HAP-1 (cell line): ENCODE results near the gene BLM.
A peak's percentile ranks its signal among the peaks of the same experiment; 100 is the strongest.
"Not testable (repeated sequence)": the region's sequence is repeated elsewhere in the genome, so short reads cannot be mapped to it uniquely, and the experiment has no call there.

Experiments
- DNase-seq, 2 experiments: peaks; one replicate each; pipeline ENCODE4 v3.0.0-alpha.2; 2016 to 2020; ENCODE audit warnings: low spot score in 2 of 2
- H3K27me3 ChIP-seq: fragments of 250-450 bp; sonication (Bioruptor Pico); 2 replicates; pipeline ENCODE4 v1.5.1; 2020; ENCODE audit warnings: low read depth, mild to moderate bottlenecking, moderate library complexity
- H3K36me3 ChIP-seq: fragments of 250-450 bp; sonication (Bioruptor Pico); replicated peaks from 2 replicates; pipeline ENCODE4 v1.5.1; 2020; ENCODE audit warnings: mild to moderate bottlenecking
- H3K4me1 ChIP-seq: fragments of 250-450 bp; sonication (Bioruptor Pico); 2 replicates; pipeline ENCODE4 v1.5.1; 2020; ENCODE audit warnings: mild to moderate bottlenecking
- H3K4me3 ChIP-seq: fragments of 250-450 bp; sonication (Bioruptor Pico); 2 replicates; pipeline ENCODE4 v1.5.1; 2020; ENCODE audit warnings: mild to moderate bottlenecking, moderate library complexity
- H3K9me3 ChIP-seq: fragments of 250-450 bp; sonication (Bioruptor Pico); 2 replicates; pipeline ENCODE4 v1.5.1; 2020; ENCODE audit warnings: mild to moderate bottlenecking, moderate library complexity
- in situ Hi-C: fragments of 300-500 bp; cut with MboI; formaldehyde crosslinking; loops from 3 replicates; pipeline ENCODE4 v1.14.3; 2020; ENCODE audit warnings: low sequenced_read_pairs, inconsistent platforms, mixed read lengths

BLM gene

GRCh38 chr15:90829942-90830440 lies 112.8 kb downstream of the BLM start:
- Histone ChIP-seq H3K4me3 (no peak overlapping the region), H3K36me3 (no peaks in the 10 kb centered on the region), H3K9me3 (no peaks in the 10 kb centered on the region), H3K27me3 (no peaks in the 10 kb centered on the region), H3K4me1 (no peaks in the 10 kb centered on the region)
- in situ Hi-C loops, result no loop called here
- no peak for DNase-seq

GRCh38 chr15:90834626-90835025 lies 117.5 kb downstream of the BLM start:
- Histone ChIP-seq H3K36me3 (no peaks in the 10 kb centered on the region), H3K4me3 (no peak overlapping the region), H3K27me3 (no peaks in the 10 kb centered on the region), H3K9me3 (no peaks in the 10 kb centered on the region), H3K4me1 (peaks cover 6% of the 10 kb centered on the region)
- in situ Hi-C loops, result no loop called here
- DNase-seq, result no peak

GRCh38 chr15:90836296-90836871 lies 119.2 kb downstream of the BLM start:
- Histone ChIP-seq H3K4me3 (no peak overlapping the region), H3K27me3 (no peaks in the 10 kb centered on the region), H3K9me3 (no peaks in the 10 kb centered on the region), H3K36me3 (peaks cover 3% of the 10 kb centered on the region; the same call in 1 of the 2 replicates), H3K4me1 (peaks cover 13% of the 10 kb centered on the region)
- in situ Hi-C loops, result no loop called here
- no peak for DNase-seq

GRCh38 chr15:90837094-90837493 lies 119.9 kb downstream of the BLM start:
- H3K9me3 ChIP-seq, result no peaks in the 10 kb centered on the region
- H3K4me3 ChIP-seq, result no peak overlapping the region
- DNase-seq, result no peak
- in situ Hi-C loops, result no loop called here
- H3K36me3 ChIP-seq, result peaks cover 3% of the 10 kb centered on the region; the same call in 1 of the 2 replicates
- peaks cover 13% of the 10 kb centered on the region for H3K4me1 ChIP-seq
- H3K27me3 ChIP-seq, result no peaks in the 10 kb centered on the region

- H3K36me3 ChIP-seq, result peaks cover 3% of the 10 kb centered on the region; the same call in 1 of the 2 replicates
- peaks cover 13% of the 10 kb centered on the region for H3K4me1 ChIP-seq
- in situ Hi-C loops, result no loop called here
- H3K9me3 ChIP-seq, result no peaks in the 10 kb centered on the region
- no peak overlapping the region for H3K4me3 ChIP-seq
- H3K27me3 ChIP-seq, result no peaks in the 10 kb centered on the region
- no peak for DNase-seq
Measured at GRCh38 chr15:90838139-90838538, 121.0 kb downstream of the BLM start.

- peaks cover 13% of the 10 kb centered on the region for H3K4me1 ChIP-seq
- DNase-seq, result no peak
- no peaks in the 10 kb centered on the region for H3K27me3 ChIP-seq
- no peak overlapping the region for H3K4me3 ChIP-seq
- in situ Hi-C loops, result no loop called here
- H3K9me3 ChIP-seq, result no peaks in the 10 kb centered on the region
- peaks cover 3% of the 10 kb centered on the region; the same call in 1 of the 2 replicates for H3K36me3 ChIP-seq
Measured at GRCh38 chr15:90838544-90838943, 121.4 kb downstream of the BLM start.

- peak overlapping the region; percentile 12 for H3K4me3 ChIP-seq
- peak; percentile 80 to 87 for DNase-seq
Measured at GRCh38 chr15:90839187-90840071, 122.3 kb downstream of the BLM start.

GRCh38 chr15:90840157-90840855 lies 123.2 kb downstream of the BLM start:
- peaks cover 3% of the 10 kb centered on the region; the same call in 1 of the 2 replicates for H3K36me3 ChIP-seq
- H3K9me3 ChIP-seq, result no peaks in the 10 kb centered on the region
- peaks cover 13% of the 10 kb centered on the region for H3K4me1 ChIP-seq
- no peaks in the 10 kb centered on the region for H3K27me3 ChIP-seq
- in situ Hi-C loops, result no loop called here
- no peak for DNase-seq
- H3K4me3 ChIP-seq, result peak overlapping the region; percentile 12

More at GRCh38 chr15:90839187-90840071, 122.3 kb downstream of the BLM start:
- Histone ChIP-seq H3K27me3 (no peaks in the 10 kb centered on the region), H3K36me3 (peaks cover 3% of the 10 kb centered on the region; the same call in 1 of the 2 replicates), H3K4me1 (peaks cover 13% of the 10 kb centered on the region), H3K9me3 (no peaks in the 10 kb centered on the region)
- in situ Hi-C loops, result no loop called here

- Histone ChIP-seq H3K27me3 (no peaks in the 10 kb centered on the region), H3K4me3 (no peak overlapping the region), H3K4me1 (peaks cover 13% of the 10 kb centered on the region), H3K9me3 (no peaks in the 10 kb centered on the region), H3K36me3 (peaks cover 3% of the 10 kb centered on the region; the same call in 1 of the 2 replicates)
- in situ Hi-C loops, result no loop called here
- DNase-seq, result no peak
Measured at GRCh38 chr15:90840954-90841353, 123.8 kb downstream of the BLM start.

GRCh38 chr15:90844696-90845095 lies 127.5 kb downstream of the BLM start:
- Histone ChIP-seq H3K4me1 (peaks cover 6% of the 10 kb centered on the region), H3K27me3 (no peaks in the 10 kb centered on the region), H3K36me3 (peaks cover 3% of the 10 kb centered on the region; the same call in 1 of the 2 replicates), H3K4me3 (no peak overlapping the region), H3K9me3 (no peaks in the 10 kb centered on the region)
- in situ Hi-C loops, result no loop called here
- no peak for DNase-seq

- in situ Hi-C loops, result no loop called here
- Histone ChIP-seq H3K36me3 (no peaks in the 10 kb centered on the region; the same call in 1 of the 2 replicates), H3K4me1 (no peaks in the 10 kb centered on the region; the same call in 1 of the 2 replicates), H3K4me3 (no peak overlapping the region), H3K27me3 (no peaks in the 10 kb centered on the region), H3K9me3 (no peaks in the 10 kb centered on the region)
- no peak for DNase-seq
Measured at GRCh38 chr15:90845201-90845949, 128.2 kb downstream of the BLM start.

- H3K4me1 ChIP-seq, H3K36me3 ChIP-seq, DNase-seq, H3K9me3 ChIP-seq, H3K4me3 ChIP-seq, H3K27me3 ChIP-seq, in situ Hi-C loops: not testable (repeated sequence)
Measured at GRCh38 chr15:90849424-90849823, 132.3 kb downstream of the BLM start.

GRCh38 chr15:90851114-90851513 lies 134.0 kb downstream of the BLM start:
- no peaks in the 10 kb centered on the region for H3K4me1 ChIP-seq
- no peaks in the 10 kb centered on the region for H3K9me3 ChIP-seq
- H3K27me3 ChIP-seq, result no peaks in the 10 kb centered on the region
- no peak overlapping the region for H3K4me3 ChIP-seq
- no peaks in the 10 kb centered on the region for H3K36me3 ChIP-seq
- in situ Hi-C loops, result no loop called here
- no peak for DNase-seq
